ENCODE data around the gene EXOC4.

EXOC4 gene

GRCh38 chr7:133365917-133366316, 113.0 kb downstream of the EXOC4 start:
- no peak overlapping the region for H3K4me3 ChIP-seq (ENCODE audit: low read length)
- TF ChIP-seq CTCF (IDR thresholded peaks at IDR 0.05; ENCODE audit: insufficient read depth, low read depth, low read length, missing control alignments), result no peak
- DNase-seq (ENCODE audit: low read depth), result peak; percentile 19

- TF ChIP-seq CTCF (IDR thresholded peaks at IDR 0.05; ENCODE audit: insufficient read depth, low read depth, low read length, missing control alignments), result no peak
- DNase-seq (ENCODE audit: low read depth), result no peak
- H3K4me3 ChIP-seq (ENCODE audit: low read length), result no peak overlapping the region
These were observed 114.7 kb downstream of the EXOC4 start for GRCh38 chr7:133367561-133367960.

- no peak for TF ChIP-seq CTCF (IDR thresholded peaks at IDR 0.05; ENCODE audit: insufficient read depth, low read depth, low read length, missing control alignments)
- no peak for DNase-seq (ENCODE audit: low read depth)
- no peak overlapping the region for H3K4me3 ChIP-seq (ENCODE audit: low read length)
These were observed 116.3 kb downstream of the EXOC4 start for GRCh38 chr7:133369130-133369529.

GRCh38 chr7:133371616-133372015, 118.7 kb downstream of the EXOC4 start:
- TF ChIP-seq CTCF (IDR thresholded peaks at IDR 0.05; ENCODE audit: insufficient read depth, low read depth, low read length, missing control alignments), result no peak
- no peak overlapping the region for H3K4me3 ChIP-seq (ENCODE audit: low read length)
- DNase-seq (ENCODE audit: low read depth), result no peak

GRCh38 chr7:133372337-133372736, 119.5 kb downstream of the EXOC4 start:
- H3K4me3 ChIP-seq (ENCODE audit: low read length), result no peak overlapping the region
- no peak for TF ChIP-seq CTCF (IDR thresholded peaks at IDR 0.05; ENCODE audit: insufficient read depth, low read depth, low read length, missing control alignments)
- DNase-seq (ENCODE audit: low read depth), result no peak

GRCh38 chr7:133376514-133376913, 123.6 kb downstream of the EXOC4 start:
- TF ChIP-seq CTCF (IDR thresholded peaks at IDR 0.05; ENCODE audit: insufficient read depth, low read depth, low read length, missing control alignments), result no peak
- no peak for DNase-seq (ENCODE audit: low read depth)
- no peak overlapping the region for H3K4me3 ChIP-seq (ENCODE audit: low read length)

GRCh38 chr7:133381965-133382364, 129.1 kb downstream of the EXOC4 start:
- DNase-seq (ENCODE audit: low read depth), result no peak
- no peak for TF ChIP-seq CTCF (IDR thresholded peaks at IDR 0.05; ENCODE audit: insufficient read depth, low read depth, low read length, missing control alignments)
- H3K4me3 ChIP-seq (ENCODE audit: low read length), result no peak overlapping the region
